Metanephros (tissue), 2 donors: ENCODE data around the gene UBXN2A. TPM values are rescaled to one million over a fixed set of nuclear protein-coding genes. Genes with fewer than 3 reads are reported as not detected.

ENCODE experiments used
- small RNA-seq: library from RNA; depleted of rRNA; stranded (forward); fragments of <200 nt; gene quantifications from one replicate; pipeline ENCODE3, GENCODE V24; 2014; ENCODE audit warnings: low replicate concordance
- total RNA-seq: library from RNA; depleted of rRNA; stranded (reverse); fragments of >200 nt; gene quantifications from one replicate; pipeline ENCODE4 v1.2.3, GENCODE V29; 2014

Gene UBXN2A, protein sequence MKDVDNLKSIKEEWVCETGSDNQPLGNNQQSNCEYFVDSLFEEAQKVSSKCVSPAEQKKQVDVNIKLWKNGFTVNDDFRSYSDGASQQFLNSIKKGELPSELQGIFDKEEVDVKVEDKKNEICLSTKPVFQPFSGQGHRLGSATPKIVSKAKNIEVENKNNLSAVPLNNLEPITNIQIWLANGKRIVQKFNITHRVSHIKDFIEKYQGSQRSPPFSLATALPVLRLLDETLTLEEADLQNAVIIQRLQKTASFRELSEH
- total RNA-seq, result 15.2 TPM

DNA sequence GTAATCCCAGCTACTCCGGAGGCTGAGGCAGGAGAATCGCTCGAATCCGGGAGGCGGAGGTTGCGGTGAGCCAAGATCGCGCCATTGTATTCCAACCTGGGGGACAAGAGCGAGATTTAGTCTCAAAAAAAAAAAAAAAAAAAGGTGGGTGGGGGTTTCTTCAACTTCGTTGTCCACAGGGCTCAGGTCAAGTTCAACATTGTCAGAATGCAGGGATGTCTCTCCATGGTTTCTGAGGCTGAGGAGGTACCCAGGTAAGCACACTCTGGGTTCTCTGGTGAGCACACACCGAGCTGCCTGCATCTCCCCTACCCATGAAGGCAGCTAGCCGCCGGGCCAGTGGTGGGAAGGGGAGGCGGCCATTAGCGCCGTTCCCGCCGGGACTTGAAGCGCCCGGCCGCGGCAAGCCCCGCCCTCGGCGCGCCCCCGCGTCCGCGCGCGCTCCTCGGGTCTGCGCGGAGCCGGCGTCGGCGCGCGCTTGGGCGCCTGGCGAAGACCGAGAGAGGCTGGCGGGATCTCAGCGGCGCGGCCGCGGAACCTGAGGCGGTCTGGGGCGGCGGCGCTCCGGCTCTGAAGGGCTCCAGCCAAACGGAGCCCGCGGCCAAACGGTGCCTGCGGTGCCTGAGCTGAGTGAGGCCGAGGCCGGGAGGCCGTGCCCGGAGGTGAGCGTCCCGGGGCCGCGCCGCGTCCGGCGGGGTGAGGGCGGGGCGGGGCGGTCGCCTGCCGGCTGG, at the start of gene UBXN2A:
Gene UBXN2A (plus strand): TSS at position 477 of the 731 bp plus-strand sequence. CDS start 17,852 bp downstream, outside the sequence.

DNA sequence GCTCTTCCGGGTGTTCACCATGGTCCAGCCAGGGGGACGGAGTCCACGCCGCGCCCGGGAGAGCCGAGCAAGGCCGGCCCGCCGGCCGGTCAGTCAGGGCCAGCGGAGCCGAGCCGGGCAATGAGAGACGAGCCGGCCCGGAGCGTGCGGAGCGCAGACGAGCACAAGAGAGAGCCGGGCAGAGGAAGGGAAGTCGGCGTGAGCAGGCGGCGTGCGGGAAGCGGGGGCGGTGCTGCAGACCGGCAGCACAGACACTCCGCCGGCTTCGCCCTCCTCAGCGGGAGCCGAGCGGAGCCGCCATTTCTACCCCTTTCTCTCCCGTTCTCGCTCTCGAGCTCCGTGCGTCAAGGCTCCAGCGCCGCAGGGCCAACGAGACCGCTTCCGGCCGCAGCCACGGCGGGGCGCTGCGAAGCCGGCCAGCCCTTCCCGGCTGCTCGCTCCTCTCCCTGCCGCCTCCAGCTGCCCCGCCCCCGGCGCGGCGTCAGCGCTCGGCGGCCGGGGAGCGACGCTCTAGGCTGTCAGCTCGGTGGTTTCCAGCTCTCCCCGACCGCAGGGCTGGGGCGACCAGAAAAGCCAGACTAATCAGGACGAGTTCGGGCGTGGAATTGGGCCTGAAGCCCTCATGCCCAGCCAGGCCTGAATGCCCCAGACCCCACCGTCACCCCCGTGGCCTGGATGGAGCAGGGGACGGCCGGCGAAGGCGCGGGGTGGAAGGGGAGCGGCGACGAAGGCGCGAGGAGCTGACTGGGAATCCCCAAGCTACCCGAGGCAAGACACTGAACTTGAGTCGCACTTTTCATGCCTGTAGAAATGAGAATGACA, 13.3 kb upstream of the UBXN2A start, which contains the start of gene ATAD2B:
Gene ATAD2B (minus strand): TSS at position 374 of the 822 bp plus-strand sequence. CDS start 353 bp downstream, at position 21.

DNA sequence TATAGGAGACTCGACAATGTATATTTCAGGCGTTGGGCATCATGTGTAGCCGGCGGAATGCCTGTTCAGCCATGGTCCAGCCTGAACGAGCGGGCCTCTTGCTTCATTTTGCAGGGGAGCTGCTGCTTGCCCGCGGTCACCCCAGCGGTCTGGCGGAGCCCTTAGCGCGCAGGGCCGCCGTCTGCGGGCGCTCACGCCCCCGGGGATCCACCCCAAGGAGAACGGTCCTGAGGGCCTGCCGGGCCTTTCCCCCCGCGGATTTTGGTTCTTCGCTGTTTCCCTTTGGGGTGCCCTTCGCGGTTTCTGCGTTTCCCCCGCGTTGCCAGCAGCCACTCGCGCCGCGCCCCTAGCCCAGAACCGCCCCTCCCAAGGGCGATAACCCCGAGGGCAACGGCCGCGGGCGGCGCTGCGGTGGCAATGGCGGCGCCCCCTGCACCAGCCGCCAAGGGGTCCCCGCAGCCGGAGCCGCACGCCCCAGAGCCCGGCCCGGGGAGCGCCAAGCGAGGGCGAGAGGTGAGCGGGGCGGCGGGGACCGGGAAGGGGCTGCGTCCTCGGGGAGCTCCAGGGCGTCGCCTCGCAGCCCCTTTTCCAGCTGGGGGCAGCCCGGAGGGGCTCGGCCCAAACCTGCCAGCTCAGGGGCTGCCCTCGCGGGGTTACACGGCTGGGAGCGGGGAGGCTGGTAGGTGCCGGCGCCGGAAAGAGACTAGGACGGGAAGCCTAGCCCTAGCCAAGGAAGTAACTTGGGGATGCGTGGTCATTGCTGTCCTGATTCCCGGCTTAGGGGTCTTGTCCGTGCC, 69.6 kb downstream of the UBXN2A start, which contains the start of gene MFSD2B:
Gene MFSD2B (plus strand): TSS at position 406 of the 797 bp plus-strand sequence. CDS start 12 bp downstream, at position 418.

DNA sequence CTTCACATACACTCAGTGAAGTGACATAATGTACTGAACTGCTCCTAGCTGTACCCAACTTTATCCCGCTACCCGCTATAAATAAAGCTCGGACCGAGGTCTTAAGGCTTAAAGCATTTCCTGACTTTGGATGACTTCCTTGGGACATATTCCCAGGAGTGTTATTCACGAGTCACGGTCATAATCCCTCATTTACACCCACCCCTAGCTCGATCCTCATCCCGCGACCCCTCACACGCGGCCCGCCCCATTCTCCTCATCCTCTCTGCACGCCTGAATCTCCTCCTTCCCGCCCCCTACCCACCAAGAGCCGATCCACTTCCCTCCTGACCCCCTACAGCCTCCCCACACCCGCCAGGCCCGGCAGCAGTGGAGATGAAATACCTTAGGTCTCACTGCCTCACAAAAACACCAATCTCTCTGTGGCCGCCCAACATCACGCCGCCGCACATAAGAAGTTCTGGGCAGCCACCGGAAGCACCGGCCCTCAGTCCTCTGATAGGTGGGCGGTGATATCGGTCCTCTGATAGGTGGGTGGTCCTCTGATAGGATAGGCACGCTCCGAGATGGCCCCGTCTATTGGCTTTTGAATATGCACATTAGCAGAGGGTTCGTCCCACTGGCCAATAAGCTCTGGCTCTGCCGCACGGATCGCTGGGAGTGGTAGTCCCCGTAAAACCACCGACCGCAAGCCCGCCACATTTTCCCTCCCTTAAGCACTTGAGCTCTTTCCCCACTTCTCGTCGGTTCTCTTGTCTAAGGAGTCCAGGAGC, 106.9 kb downstream of the UBXN2A start, which contains the start of gene WDCP:
Gene WDCP (minus strand): TSS at position 462 of the 773 bp plus-strand sequence. CDS start 7,897 bp downstream, outside the sequence.

DNA sequence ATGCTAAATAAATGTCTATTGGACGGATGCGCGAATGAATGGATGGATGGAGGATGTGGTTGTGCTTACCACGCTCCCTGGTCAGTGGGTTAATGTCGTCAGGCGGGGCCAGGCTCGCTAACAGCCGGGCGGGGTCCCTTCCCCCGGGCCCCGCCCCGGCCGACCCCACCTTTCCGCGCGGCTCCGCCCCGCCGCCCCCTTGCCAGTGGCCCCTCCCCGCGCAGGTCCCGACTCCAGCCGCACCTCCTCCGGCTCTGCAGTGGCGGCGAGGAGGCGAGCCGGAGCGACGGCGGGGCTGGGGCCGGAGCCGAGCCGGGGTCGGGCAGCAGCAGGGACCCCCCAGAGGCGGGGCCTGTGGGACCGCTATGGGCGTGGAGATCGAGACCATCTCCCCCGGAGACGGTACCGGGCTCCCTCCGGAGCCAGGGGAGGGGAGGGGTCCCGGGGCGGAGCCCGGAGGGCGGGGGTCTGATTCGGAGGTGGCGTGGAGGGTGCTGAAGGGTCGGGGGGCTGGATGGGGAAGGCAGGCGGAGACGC, 109.3 kb downstream of the UBXN2A start, which contains the start of gene FKBP1B:
Gene FKBP1B (plus strand): TSS at position 257 of the 537 bp plus-strand sequence. CDS start 109 bp downstream, at position 366.

Small RNA genes within 50 kb of the gene (small RNA-seq; reads per million reads assigned to genes)
- gene RN7SL610P (not detected), gene RNU6-370P (not detected)

Other genes starting within 250 kb of the UBXN2A start
- 30.5 TPM for gene ATAD2B, start 13.3 kb upstream of the UBXN2A start, total RNA-seq
- gene MFSD2B, start 69.6 kb downstream of the UBXN2A start, total RNA-seq, result 2.2 TPM
- gene WDCP, start 106.9 kb downstream of the UBXN2A start, total RNA-seq, result 12.4 TPM
- gene FKBP1B, start 109.3 kb downstream of the UBXN2A start, total RNA-seq, result 5.9 TPM
- gene SF3B6, start 135.9 kb downstream of the UBXN2A start, total RNA-seq, result 94.9 TPM
- gene TP53I3, start 144.4 kb downstream of the UBXN2A start, total RNA-seq, result 42.1 TPM
- gene PFN4, start 182.9 kb downstream of the UBXN2A start, total RNA-seq, result 2.6 TPM
- gene FAM228B, start 183.0 kb downstream of the UBXN2A start, total RNA-seq, result 18.7 TPM
- gene FAM228A, start 234.6 kb downstream of the UBXN2A start, total RNA-seq, result 1.7 TPM